Measurements from ENCODE around the gene C8A. TPM values are rescaled to one million over a fixed set of nuclear protein-coding genes. Genes with fewer than 3 reads are reported as not detected.

Gene C8A
- total RNA-seq, 1 donor from 2014 or later = 0.21 TPM

DNA sequence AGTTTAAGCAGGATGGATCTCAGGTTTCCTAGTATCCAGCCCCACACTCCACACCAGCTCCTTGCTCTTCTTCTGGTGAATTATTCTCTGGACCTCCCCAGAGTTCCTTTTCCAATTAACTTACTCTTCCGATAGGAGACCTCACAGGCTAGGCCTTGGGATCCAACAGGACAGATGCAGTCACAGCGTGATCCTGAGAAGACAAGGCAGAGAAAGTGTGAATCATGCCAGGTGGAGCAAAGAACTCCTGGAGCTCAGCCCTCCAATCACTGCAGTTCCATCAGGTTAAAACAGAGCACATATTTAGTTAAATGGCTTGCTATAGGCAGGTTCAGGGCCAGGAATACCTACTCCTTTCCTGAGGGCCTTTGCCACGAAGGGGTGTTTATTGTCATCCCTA lies 77.1 kb downstream of the C8A start:
- Histone ChIP-seq H3K27ac (no peak overlapping the region), H3K9me3 (no peaks in the 10 kb centered on the region), H3K4me1 (no peaks in the 10 kb centered on the region), H3K27me3 (no peaks in the 10 kb centered on the region), H3K36me3 (no peaks in the 10 kb centered on the region), H3K4me3 (no peak overlapping the region)
- TF ChIP-seq, protein P1, sequence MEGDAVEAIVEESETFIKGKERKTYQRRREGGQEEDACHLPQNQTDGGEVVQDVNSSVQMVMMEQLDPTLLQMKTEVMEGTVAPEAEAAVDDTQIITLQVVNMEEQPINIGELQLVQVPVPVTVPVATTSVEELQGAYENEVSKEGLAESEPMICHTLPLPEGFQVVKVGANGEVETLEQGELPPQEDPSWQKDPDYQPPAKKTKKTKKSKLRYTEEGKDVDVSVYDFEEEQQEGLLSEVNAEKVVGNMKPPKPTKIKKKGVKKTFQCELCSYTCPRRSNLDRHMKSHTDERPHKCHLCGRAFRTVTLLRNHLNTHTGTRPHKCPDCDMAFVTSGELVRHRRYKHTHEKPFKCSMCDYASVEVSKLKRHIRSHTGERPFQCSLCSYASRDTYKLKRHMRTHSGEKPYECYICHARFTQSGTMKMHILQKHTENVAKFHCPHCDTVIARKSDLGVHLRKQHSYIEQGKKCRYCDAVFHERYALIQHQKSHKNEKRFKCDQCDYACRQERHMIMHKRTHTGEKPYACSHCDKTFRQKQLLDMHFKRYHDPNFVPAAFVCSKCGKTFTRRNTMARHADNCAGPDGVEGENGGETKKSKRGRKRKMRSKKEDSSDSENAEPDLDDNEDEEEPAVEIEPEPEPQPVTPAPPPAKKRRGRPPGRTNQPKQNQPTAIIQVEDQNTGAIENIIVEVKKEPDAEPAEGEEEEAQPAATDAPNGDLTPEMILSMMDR (IDR thresholded peaks at IDR 0.05) = no peak
- no peak for DNase-seq (ENCODE audit: low spot score in 2 of 2)
- intact Hi-C loops (cut with DNase I) = no loop called here

DNA sequence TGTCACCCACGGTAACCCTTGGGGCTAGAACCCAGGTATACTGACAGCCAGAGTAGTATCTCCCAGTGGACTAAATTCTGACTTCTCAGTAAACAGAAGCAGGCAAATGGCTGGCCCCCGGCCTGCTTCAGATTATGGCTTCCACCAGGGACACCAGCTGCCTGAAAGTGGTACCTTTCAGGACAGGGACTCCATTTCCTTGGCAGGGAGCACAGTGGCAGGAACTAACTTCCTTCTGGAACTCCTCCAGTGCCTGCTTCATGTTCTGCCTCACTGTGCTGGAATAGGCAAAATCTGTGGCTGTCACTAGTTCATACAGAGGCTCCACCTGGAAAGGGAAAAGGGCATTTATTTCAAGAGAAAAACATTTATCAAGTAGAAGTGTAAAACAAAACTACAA lies 78.6 kb downstream of the C8A start:
- intact Hi-C loops (cut with DNase I) = no loop called here
- H3K36me3 ChIP-seq = no peaks in the 10 kb centered on the region
- H3K27ac ChIP-seq = no peak overlapping the region
- no peaks in the 10 kb centered on the region for H3K4me1 ChIP-seq
- TF ChIP-seq, protein P1 (IDR thresholded peaks at IDR 0.05) = no peak
- no peak for DNase-seq (ENCODE audit: low spot score in 2 of 2)
- no peaks in the 10 kb centered on the region for H3K9me3 ChIP-seq
- no peak overlapping the region for H3K4me3 ChIP-seq
- no peaks in the 10 kb centered on the region for H3K27me3 ChIP-seq

DNA sequence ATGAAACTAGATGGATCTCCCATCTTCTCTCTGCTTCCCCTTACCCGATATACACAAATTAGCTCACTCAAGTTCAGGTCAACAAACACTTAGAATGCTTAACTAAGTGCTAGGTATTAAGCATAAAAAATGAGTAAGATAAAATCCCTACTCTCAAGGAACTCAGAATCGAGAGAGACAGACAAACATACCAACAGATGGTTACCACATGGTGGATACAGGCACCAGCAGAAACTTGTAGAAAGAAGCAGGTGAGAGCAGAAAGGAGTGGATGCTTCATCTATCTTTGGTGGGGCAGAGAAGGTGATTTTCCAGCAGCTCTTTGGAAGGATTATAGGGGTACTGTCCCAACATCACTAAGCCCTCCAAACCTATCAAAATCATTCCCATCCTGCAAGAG lies 79.0 kb downstream of the C8A start:
- Histone ChIP-seq H3K27ac (no peak overlapping the region), H3K9me3 (no peaks in the 10 kb centered on the region), H3K27me3 (no peaks in the 10 kb centered on the region), H3K36me3 (no peaks in the 10 kb centered on the region), H3K4me1 (no peaks in the 10 kb centered on the region), H3K4me3 (no peak overlapping the region)
- intact Hi-C loops (cut with DNase I) = no loop called here
- TF ChIP-seq, protein P1 (IDR thresholded peaks at IDR 0.05) = no peak
- DNase-seq (ENCODE audit: low spot score in 2 of 2) = no peak

DNA sequence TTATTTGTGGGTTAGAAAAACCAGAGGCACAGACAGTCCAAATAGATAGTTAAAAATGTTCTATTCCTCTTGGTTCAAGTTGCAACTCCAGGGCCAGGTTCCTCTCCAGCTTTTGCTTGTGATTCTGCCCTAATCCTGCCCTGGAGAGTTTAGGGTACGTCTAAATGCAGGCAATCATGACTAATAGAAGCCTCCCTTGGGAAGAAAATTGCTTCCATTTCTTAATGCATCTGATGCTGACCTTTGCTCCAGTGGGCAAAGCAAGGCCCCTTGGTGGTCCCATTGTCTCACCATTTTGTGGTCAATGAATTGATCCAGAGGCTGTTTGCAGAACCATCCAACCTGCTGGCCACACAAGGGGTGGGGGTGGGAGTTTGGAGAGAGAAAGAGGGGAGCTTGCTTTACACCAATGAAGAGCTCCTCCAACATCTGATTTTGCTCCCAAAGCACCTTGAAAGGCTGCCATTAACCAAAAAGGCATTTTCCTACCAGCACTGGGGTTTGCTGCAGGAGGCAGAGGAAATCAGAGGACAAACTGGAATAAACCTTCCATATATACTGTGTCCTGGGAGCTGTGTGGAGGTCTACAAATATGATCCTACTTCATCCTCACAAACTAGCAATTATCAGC lies 79.9 kb downstream of the C8A start:
- no peak for DNase-seq (ENCODE audit: low spot score in 2 of 2)
- TF ChIP-seq, protein P1 (IDR thresholded peaks at IDR 0.05) = no peak
- no peaks in the 10 kb centered on the region for H3K4me1 ChIP-seq
- no peaks in the 10 kb centered on the region for H3K9me3 ChIP-seq
- H3K4me3 ChIP-seq = no peak overlapping the region
- intact Hi-C loops (cut with DNase I) = no loop called here
- no peaks in the 10 kb centered on the region for H3K36me3 ChIP-seq
- H3K27me3 ChIP-seq = no peaks in the 10 kb centered on the region
- H3K27ac ChIP-seq = no peak overlapping the region

DNA sequence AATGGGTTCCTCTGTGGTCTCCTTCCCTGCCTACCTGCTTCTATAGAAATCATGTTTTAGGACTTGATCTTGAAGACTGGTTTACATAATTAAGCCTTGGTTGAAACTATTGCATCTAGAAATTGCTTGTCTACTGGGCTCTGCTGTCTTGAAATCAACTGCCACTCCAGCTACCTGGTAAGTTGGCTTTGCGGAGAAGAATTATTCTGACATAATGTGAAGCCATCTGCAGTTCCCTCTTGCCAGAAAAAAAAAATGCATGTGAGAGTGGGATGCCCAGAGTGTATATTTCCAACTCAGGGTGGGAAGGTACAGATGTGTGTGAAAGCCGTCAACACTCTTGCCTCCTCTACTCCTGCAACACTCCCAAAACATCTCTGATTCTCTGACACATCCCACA lies 84.0 kb downstream of the C8A start:
- Histone ChIP-seq H3K4me3 (no peak overlapping the region), H3K27me3 (no peaks in the 10 kb centered on the region), H3K27ac (no peak overlapping the region), H3K36me3 (no peaks in the 10 kb centered on the region), H3K4me1 (no peaks in the 10 kb centered on the region), H3K9me3 (no peaks in the 10 kb centered on the region)
- intact Hi-C loops (cut with DNase I) = no loop called here
- DNase-seq (ENCODE audit: low spot score in 2 of 2) = no peak
- TF ChIP-seq, protein P1 (IDR thresholded peaks at IDR 0.05) = no peak

DNA sequence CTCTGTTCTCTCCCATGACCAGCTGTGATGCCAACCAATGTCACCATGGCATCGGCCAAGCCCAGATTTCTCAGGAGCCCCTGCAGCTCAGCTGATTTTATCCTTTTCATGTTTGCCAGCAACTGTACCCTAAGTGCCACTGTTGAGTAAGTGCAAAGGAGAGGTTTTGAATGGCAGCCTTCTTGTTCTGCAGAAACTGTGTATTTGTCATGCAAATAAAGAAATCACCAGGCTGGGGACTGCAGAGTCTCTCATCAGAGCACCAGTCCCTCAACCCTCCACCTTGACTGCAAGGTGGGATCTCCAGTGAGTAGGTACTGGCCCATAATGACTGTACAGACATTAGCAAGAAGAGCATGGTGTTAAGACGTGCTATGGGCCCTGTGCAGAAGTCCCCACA lies 84.6 kb downstream of the C8A start:
- intact Hi-C loops (cut with DNase I) = no loop called here

More for the DNA sequence above, 84.6 kb downstream of the C8A start:
- no peaks in the 10 kb centered on the region for H3K4me1 ChIP-seq
- no peaks in the 10 kb centered on the region for H3K36me3 ChIP-seq
- H3K27ac ChIP-seq = no peak overlapping the region
- H3K4me3 ChIP-seq = no peak overlapping the region
- TF ChIP-seq, protein P1 (IDR thresholded peaks at IDR 0.05) = no peak
- H3K27me3 ChIP-seq = no peaks in the 10 kb centered on the region
- no peaks in the 10 kb centered on the region for H3K9me3 ChIP-seq
- DNase-seq (ENCODE audit: low spot score in 2 of 2) = no peak
